Lower leg skin (tissue), 4 donors: Measurements from ENCODE around the gene VGF. TPM values are rescaled to one million over a fixed set of nuclear protein-coding genes. Genes with fewer than 3 reads are reported as not detected.
"Not testable (repeated sequence)": the region's sequence is repeated elsewhere in the genome, so short reads cannot be mapped to it uniquely, and the experiment has no call there.

ENCODE experiments used
- DNase-seq, 2 donors: peaks; one replicate each; pipeline ENCODE4 v3.0.0-alpha.2; 2019; ENCODE audit warnings: low spot score in 2 of 2
- H3K4me3 ChIP-seq: fragments of 200-600 bp; sonication (generic); 2 replicates; pipeline ENCODE4 v1.5.1; 2017; ENCODE audit warnings: mild to moderate bottlenecking, low read depth; ENCODE audit not compliant: poor library complexity, severe bottlenecking
- POLR2A ChIP-seq, 2 donors: fragments of 450-650 bp; IDR thresholded peaks; one replicate each; pipeline ENCODE4 v1.6.1; 2016 to 2017; ENCODE audit warnings: antibody characterized with exemption in 2 of 2, mild to moderate bottlenecking in 1 of 2, moderate library complexity in 1 of 2
- WGBS, 2 donors: methylation state at CpG; one replicate each; pipeline ENCODE4 v1.1.5; 2018; 5-methylcytosine and 5-hydroxymethylcytosine counted together
- intact Hi-C: fragments of 100-400 bp; cut with DNase I; formaldehyde crosslinking; loops from one replicate; pipeline ENCODE4 v1.15.0; 2023; ENCODE audit warnings: low total_unique reads
- microRNA-seq, 2 donors: library from miRNA; unstranded; fragments of <30 nt; microRNA quantifications; one replicate each; pipeline ENCODE4, GENCODE V29; 2016; ENCODE audit warnings: borderline replicate concordance in 2 of 2, borderline number of aligned reads in 1 of 2
- total RNA-seq, 4 donors: library from RNA; depleted of rRNA; stranded (reverse); fragments of >200 nt; gene quantifications; one replicate each; pipeline ENCODE4 v1.1.0, GENCODE V29; 2016
- TF ChIP-seq, protein P1 (sequence below), 3 donors: fragments of 450-650 bp; IDR thresholded peaks; one replicate each; pipeline ENCODE4 v1.5.1; 2016; ENCODE audit warnings: antibody characterized with exemption in 3 of 3, mild to moderate bottlenecking in 3 of 3, moderate library complexity in 2 of 3

Gene VGF
- total RNA-seq, 4 donors from 2014 or later, result 0.91 to 6.3 (median 2.5) TPM; not detected in 1

DNA sequence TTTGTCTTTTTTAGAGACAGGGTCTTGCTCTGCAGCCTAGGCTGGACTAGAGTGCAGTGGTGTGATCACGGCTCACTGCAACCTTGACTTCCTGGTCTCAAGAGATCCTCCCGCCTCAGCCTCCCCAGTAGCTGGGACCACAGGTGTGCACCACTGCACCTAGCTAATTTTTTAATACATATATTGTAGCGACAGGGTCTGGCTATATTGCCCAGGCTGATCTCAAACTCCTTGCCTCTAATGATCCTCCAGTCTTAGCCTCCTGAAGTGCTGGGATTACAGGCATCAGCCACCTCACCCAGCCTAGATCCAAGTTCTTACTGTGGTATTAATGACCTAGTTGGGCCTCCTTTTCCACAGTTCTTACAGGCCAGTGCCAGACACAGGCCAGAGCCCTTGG lies 50.2 kb downstream of the VGF start:
- TF ChIP-seq, protein P1, sequence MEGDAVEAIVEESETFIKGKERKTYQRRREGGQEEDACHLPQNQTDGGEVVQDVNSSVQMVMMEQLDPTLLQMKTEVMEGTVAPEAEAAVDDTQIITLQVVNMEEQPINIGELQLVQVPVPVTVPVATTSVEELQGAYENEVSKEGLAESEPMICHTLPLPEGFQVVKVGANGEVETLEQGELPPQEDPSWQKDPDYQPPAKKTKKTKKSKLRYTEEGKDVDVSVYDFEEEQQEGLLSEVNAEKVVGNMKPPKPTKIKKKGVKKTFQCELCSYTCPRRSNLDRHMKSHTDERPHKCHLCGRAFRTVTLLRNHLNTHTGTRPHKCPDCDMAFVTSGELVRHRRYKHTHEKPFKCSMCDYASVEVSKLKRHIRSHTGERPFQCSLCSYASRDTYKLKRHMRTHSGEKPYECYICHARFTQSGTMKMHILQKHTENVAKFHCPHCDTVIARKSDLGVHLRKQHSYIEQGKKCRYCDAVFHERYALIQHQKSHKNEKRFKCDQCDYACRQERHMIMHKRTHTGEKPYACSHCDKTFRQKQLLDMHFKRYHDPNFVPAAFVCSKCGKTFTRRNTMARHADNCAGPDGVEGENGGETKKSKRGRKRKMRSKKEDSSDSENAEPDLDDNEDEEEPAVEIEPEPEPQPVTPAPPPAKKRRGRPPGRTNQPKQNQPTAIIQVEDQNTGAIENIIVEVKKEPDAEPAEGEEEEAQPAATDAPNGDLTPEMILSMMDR (IDR thresholded peaks at IDR 0.05), result no peak
- no peak for TF ChIP-seq POLR2A (IDR thresholded peaks at IDR 0.05)
- WGBS, 2 donors, result 88 to 93% methylated on average over 3 of the region's 3 CpGs
- no peak for DNase-seq
- H3K4me3 ChIP-seq, result no peak overlapping the region
- intact Hi-C loops, result no loop called here

DNA sequence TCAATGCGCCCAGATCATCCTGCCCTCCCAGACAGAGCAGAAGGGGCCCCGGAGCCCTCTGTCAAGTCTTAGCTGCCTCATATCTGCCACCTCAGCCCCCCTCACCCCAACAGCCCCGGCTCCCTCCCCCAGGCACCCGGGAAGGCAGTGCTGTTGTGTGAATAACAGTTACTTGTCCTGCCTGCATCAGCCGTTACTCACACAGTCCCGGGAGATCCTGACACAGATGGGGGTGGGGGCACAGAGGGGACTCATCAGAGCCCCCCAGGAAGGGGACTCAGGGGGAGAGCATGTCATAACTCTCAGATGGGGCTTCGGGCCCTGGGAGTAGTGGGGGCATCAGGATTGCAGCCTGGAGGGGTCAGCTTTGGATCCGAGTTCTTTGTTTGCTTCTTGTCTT lies 50.9 kb downstream of the VGF start:
- intact Hi-C loops, result no loop called here
- DNase-seq, result no peak
- WGBS, 2 donors, result 57 to 62% methylated on average over 8 of the region's 8 CpGs
- no peak for TF ChIP-seq POLR2A (IDR thresholded peaks at IDR 0.05)
- TF ChIP-seq, protein P1 (IDR thresholded peaks at IDR 0.05), result no peak
- H3K4me3 ChIP-seq, result no peak overlapping the region

DNA sequence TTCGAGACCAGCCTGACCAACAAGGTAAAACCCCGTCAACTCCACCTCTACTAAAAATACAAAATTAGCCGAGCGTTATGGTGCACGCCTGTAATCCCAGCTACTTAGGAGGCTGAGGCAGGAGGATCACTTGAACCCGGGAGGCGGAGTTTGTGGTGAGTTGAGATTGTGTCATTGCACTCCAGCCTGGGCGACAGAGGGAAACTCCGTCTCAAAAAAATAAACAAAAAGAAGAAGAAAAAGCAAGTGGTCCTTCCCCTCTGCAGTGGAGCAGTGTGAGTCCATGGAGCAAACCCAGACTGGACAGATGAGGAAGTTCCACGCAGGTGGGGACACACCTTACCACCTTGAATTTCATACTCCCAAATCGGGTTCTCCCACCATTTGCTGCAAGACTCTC lies 51.5 kb downstream of the VGF start:
- no peak for TF ChIP-seq POLR2A (IDR thresholded peaks at IDR 0.05)
- TF ChIP-seq, protein P1 (IDR thresholded peaks at IDR 0.05), result no peak
- DNase-seq, result no peak
- WGBS, 2 donors, result 85% methylated on average over 11 of the region's 11 CpGs
- intact Hi-C loops, result no loop called here
- H3K4me3 ChIP-seq, result no peak overlapping the region

DNA sequence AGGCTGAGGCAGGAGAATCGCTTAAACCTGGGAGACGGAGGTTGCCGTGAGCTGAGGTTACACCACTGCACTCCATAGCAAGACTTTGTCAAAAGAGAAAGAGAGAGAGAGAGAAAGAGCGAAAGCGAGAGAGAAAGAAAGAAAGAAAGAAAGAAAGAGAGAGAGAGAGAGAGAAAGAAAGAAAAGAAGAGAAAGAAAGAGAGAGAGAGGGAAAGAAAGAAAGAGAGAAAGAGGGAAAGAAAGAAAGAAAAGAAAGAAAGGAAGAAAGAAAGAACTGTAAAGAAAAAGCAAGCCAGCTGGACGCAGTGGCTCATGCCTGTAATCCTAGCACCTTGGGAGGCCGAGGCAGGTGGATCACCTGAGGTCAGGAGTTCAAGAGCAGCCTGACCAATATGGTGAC lies 52.2 kb downstream of the VGF start:
- H3K4me3 ChIP-seq, DNase-seq, intact Hi-C loops: not testable (repeated sequence)
- WGBS, 2 donors, result 98 to 99% methylated on average over 7 of the region's 7 CpGs

Small RNA genes lying within 50 kb of the gene (microRNA-seq; reads per million reads assigned to microRNA genes)
- gene MIR4653, result 0 reads per million in 2 donors

Other genes starting within 250 kb of the VGF start
- under 1 TPM in 3 of 4 donors, not detected in 1; 0.03 to 0.67 (median 0.12) TPM for gene MUC3A, start 216.0 kb downstream of the VGF start, total RNA-seq
- not detected for gene MUC12, start 196.0 kb downstream of the VGF start, total RNA-seq
- not detected for gene MUC17, start 145.5 kb downstream of the VGF start, total RNA-seq
- gene TRIM56, start 80.1 kb downstream of the VGF start, total RNA-seq, result 10 to 100 TPM; 13.9 to 22.2 (median 17.3) TPM
- 1 to 10 TPM; 4.8 to 9.4 (median 8.9) TPM for gene SERPINE1, start 38.5 kb downstream of the VGF start, total RNA-seq
- 10 to 100 TPM; 52.9 to 81.2 (median 61.2) TPM for gene AP1S1, start 11.1 kb downstream of the VGF start, total RNA-seq
- not detected for gene NAT16, start 14.7 kb upstream of the VGF start, total RNA-seq
- gene MOGAT3, start 35.5 kb upstream of the VGF start, total RNA-seq, result not detected
- 10 to 100 TPM; 16.4 to 31.9 (median 23.3) TPM for gene PLOD3, start 52.0 kb upstream of the VGF start, total RNA-seq
- 10 to 100 TPM; 45.3 to 87.6 (median 72.3) TPM for gene ZNHIT1, start 52.6 kb upstream of the VGF start, total RNA-seq
- 10 to 100 TPM in 3 of 4 donors, 1 to 10 TPM in 1; 9.5 to 21.2 (median 13.0) TPM for gene CLDN15, start 72.2 kb upstream of the VGF start, total RNA-seq
- gene FIS1, start 79.5 kb upstream of the VGF start, total RNA-seq, result 100 to 1,000 TPM; 162 to 273 (median 213) TPM
- 10 to 100 TPM; 10.7 to 15.7 (median 12.5) TPM for gene IFT22, start 156.2 kb upstream of the VGF start, total RNA-seq
- gene COL26A1, start 197.3 kb upstream of the VGF start, total RNA-seq, result under 1 TPM in 1 of 4 donors, not detected in 3; 0.06 TPM